Measurements from ENCODE around the gene NFAM1.

NFAM1 gene

GRCh38 chr22:42357634-42358296, 74.4 kb downstream of the NFAM1 start:
- Histone ChIP-seq H4K20me1 (ENCODE audit: insufficient read depth, low read length, poor library complexity, severe bottlenecking) (no peaks in the 10 kb centered on the region), H3K79me2 (ENCODE audit: insufficient read depth, low read length) (no peaks in the 10 kb centered on the region), H3K9ac (ENCODE audit: low read depth, low read length, poor library complexity, severe bottlenecking) (no peak overlapping the region), H3K4me3 (ENCODE audit: low read length, poor library complexity, severe bottlenecking) (no peak overlapping the region), H3F3A (ENCODE audit: low read depth) (no peaks in the 10 kb centered on the region), H2AFZ (ENCODE audit: low read length) (no peak overlapping the region), H3K4me1 (ENCODE audit: insufficient read depth, low read length, poor library complexity, severe bottlenecking) (peaks cover 4% of the 10 kb centered on the region), H3K9me3 (ENCODE audit: insufficient read depth, low read depth, low read length) (no peaks in the 10 kb centered on the region), H3K9me2 (replicated peaks; ENCODE audit: low read depth, low read length) (no peaks in the 10 kb centered on the region), H3K27me3 (ENCODE audit: insufficient read depth, low read length, poor library complexity, severe bottlenecking) (no peaks in the 10 kb centered on the region), H3K36me3 (ENCODE audit: insufficient read depth, low read length) (no peaks in the 10 kb centered on the region), H3K4me2 (ENCODE audit: low read depth, low read length, poor library complexity, severe bottlenecking) (no peak overlapping the region)
- no peak for TF ChIP-seq EZH2phosphoT487 (IDR thresholded peaks at IDR 0.05; ENCODE audit: borderline replicate concordance)
- TF ChIP-seq, protein P1, sequence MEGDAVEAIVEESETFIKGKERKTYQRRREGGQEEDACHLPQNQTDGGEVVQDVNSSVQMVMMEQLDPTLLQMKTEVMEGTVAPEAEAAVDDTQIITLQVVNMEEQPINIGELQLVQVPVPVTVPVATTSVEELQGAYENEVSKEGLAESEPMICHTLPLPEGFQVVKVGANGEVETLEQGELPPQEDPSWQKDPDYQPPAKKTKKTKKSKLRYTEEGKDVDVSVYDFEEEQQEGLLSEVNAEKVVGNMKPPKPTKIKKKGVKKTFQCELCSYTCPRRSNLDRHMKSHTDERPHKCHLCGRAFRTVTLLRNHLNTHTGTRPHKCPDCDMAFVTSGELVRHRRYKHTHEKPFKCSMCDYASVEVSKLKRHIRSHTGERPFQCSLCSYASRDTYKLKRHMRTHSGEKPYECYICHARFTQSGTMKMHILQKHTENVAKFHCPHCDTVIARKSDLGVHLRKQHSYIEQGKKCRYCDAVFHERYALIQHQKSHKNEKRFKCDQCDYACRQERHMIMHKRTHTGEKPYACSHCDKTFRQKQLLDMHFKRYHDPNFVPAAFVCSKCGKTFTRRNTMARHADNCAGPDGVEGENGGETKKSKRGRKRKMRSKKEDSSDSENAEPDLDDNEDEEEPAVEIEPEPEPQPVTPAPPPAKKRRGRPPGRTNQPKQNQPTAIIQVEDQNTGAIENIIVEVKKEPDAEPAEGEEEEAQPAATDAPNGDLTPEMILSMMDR (conservative IDR thresholded peaks at IDR 0.05; ENCODE audit: low read length) = no peak

DNA sequence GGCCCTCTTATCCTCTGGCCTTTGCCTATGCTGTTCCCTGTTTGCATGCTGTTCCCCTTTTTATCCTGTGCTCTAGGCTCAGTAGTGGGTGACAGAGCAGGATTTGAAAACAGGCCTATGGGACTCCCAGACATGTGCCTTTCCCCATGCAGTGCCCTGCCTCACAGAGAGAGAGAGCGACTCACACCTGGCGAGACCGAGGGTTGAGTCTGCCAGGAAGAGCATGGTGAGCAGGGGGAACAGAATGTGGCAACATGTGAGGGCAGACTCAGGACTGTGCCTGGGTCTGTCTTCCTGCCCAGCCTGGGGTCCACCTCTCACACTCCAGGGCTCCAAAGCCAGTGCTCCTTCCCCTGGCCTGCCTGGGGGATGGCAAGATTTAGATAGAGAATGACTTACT, 75.0 kb downstream of the NFAM1 start:
- no peaks in the 10 kb centered on the region for H3K9me2 ChIP-seq (replicated peaks; ENCODE audit: low read depth, low read length)
- H2AFZ ChIP-seq (ENCODE audit: low read length) = no peak overlapping the region
- H3F3A ChIP-seq (ENCODE audit: low read depth) = no peaks in the 10 kb centered on the region
- no peaks in the 10 kb centered on the region for H4K20me1 ChIP-seq (ENCODE audit: insufficient read depth, low read length, poor library complexity, severe bottlenecking)
- no peak overlapping the region for H3K4me3 ChIP-seq (ENCODE audit: low read length, poor library complexity, severe bottlenecking)
- no peaks in the 10 kb centered on the region for H3K36me3 ChIP-seq (ENCODE audit: insufficient read depth, low read length)
- H3K9me3 ChIP-seq (ENCODE audit: insufficient read depth, low read depth, low read length) = no peaks in the 10 kb centered on the region
- H3K9ac ChIP-seq (ENCODE audit: low read depth, low read length, poor library complexity, severe bottlenecking) = no peak overlapping the region
- H3K79me2 ChIP-seq (ENCODE audit: insufficient read depth, low read length) = no peaks in the 10 kb centered on the region
- no peak for TF ChIP-seq EZH2phosphoT487 (IDR thresholded peaks at IDR 0.05; ENCODE audit: borderline replicate concordance)
- TF ChIP-seq, protein P1 (conservative IDR thresholded peaks at IDR 0.05; ENCODE audit: low read length) = no peak
- H3K4me1 ChIP-seq (ENCODE audit: insufficient read depth, low read length, poor library complexity, severe bottlenecking) = peaks cover 4% of the 10 kb centered on the region
- H3K4me2 ChIP-seq (ENCODE audit: low read depth, low read length, poor library complexity, severe bottlenecking) = no peak overlapping the region
- H3K27me3 ChIP-seq (ENCODE audit: insufficient read depth, low read length, poor library complexity, severe bottlenecking) = no peaks in the 10 kb centered on the region

DNA sequence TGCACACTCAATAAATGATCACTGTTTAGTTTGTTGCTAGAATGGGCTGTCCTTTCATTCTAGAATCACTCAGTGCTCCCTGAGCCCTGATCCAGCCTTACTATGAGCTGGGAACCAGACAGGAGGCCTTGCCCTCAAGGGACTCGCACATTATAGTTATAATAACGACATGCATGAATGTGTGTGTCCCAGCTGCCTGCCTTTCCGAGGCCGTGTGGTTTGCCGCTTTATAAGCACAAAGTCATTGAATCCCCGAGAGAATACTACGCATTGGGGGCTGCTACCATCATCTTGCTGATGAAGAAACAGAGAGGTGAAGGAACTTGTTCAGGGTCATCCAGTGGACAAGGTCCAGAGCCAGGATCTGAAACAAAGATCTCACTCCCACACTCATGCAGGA, 75.7 kb downstream of the NFAM1 start:
- H3K9ac ChIP-seq (ENCODE audit: low read depth, low read length, poor library complexity, severe bottlenecking) = no peak overlapping the region
- no peak overlapping the region for H3K4me2 ChIP-seq (ENCODE audit: low read depth, low read length, poor library complexity, severe bottlenecking)
- TF ChIP-seq, protein P1 (conservative IDR thresholded peaks at IDR 0.05; ENCODE audit: low read length) = no peak
- no peak for TF ChIP-seq EZH2phosphoT487 (IDR thresholded peaks at IDR 0.05; ENCODE audit: borderline replicate concordance)
- H3K27me3 ChIP-seq (ENCODE audit: insufficient read depth, low read length, poor library complexity, severe bottlenecking) = no peaks in the 10 kb centered on the region
- H2AFZ ChIP-seq (ENCODE audit: low read length) = no peak overlapping the region
- H3K36me3 ChIP-seq (ENCODE audit: insufficient read depth, low read length) = no peaks in the 10 kb centered on the region
- H3K9me2 ChIP-seq (replicated peaks; ENCODE audit: low read depth, low read length) = no peaks in the 10 kb centered on the region
- no peaks in the 10 kb centered on the region for H3K79me2 ChIP-seq (ENCODE audit: insufficient read depth, low read length)
- no peaks in the 10 kb centered on the region for H4K20me1 ChIP-seq (ENCODE audit: insufficient read depth, low read length, poor library complexity, severe bottlenecking)
- H3K4me1 ChIP-seq (ENCODE audit: insufficient read depth, low read length, poor library complexity, severe bottlenecking) = peaks cover 4% of the 10 kb centered on the region
- H3F3A ChIP-seq (ENCODE audit: low read depth) = no peaks in the 10 kb centered on the region
- H3K4me3 ChIP-seq (ENCODE audit: low read length, poor library complexity, severe bottlenecking) = no peak overlapping the region
- no peaks in the 10 kb centered on the region for H3K9me3 ChIP-seq (ENCODE audit: insufficient read depth, low read depth, low read length)

All from Loucy (cell line).